OCI-LY7 (cell line): ENCODE data around the gene PIEZO1. TPM values are rescaled to one million over a fixed set of nuclear protein-coding genes. Genes with fewer than 3 reads are reported as not detected.

Experiments
- BruUV-seq: library from RNA; stranded (reverse); fragments of 400-500 nt; replicated peaks from 2 replicates; lab custom pipeline; 2021; lab: Mats Ljungman, UMichigan
- CTCF ChIA-PET: fragments of 300-600 bp; sonication (Branson Sonifier 250); formaldehyde crosslinking; loops from one replicate; lab custom pipeline; 2022; ENCODE audit warnings: antibody characterized with exemption; ENCODE audit not compliant: unreplicated experiment; lab: Charles Lee
- POLR2A ChIA-PET: fragments of 300-600 bp; sonication (Branson Sonifier 250); formaldehyde crosslinking; loops from one replicate; lab custom pipeline; 2022; ENCODE audit warnings: antibody characterized with exemption; lab: Charles Lee
- DNase-seq: peaks from one replicate; pipeline ENCODE4 v3.0.0-alpha.2; 2015; ENCODE audit warnings: low spot score
- H2AFZ ChIP-seq: fragments of 200-600 bp; sonication (generic), shearing (Covaris generic); 2 replicates; pipeline ENCODE4 v1.6.1; 2014; ENCODE audit warnings: mild to moderate bottlenecking, antibody characterized with exemption, low read length, moderate library complexity
- H3K27ac ChIP-seq: fragments of 200-600 bp; sonication (generic); 2 replicates; pipeline ENCODE4 v1.5.1; 2014; ENCODE audit warnings: mixed run types, low read depth, mild to moderate bottlenecking, moderate library complexity, low read length, inconsistent platforms; ENCODE audit not compliant: poor library complexity, severe bottlenecking
- H3K36me3 ChIP-seq: fragments of 200-600 bp; sonication (generic); 2 replicates; pipeline ENCODE4 v1.6.1; 2014; ENCODE audit warnings: mild to moderate bottlenecking, antibody characterized with exemption, low read length, moderate library complexity, mixed read lengths; ENCODE audit not compliant: insufficient read depth
- H3K4me1 ChIP-seq: fragments of 200-600 bp; sonication (generic); 2 replicates; pipeline ENCODE4 v1.5.1; 2014; ENCODE audit warnings: mild to moderate bottlenecking, low read length; ENCODE audit not compliant: insufficient read depth, poor library complexity, severe bottlenecking
- H3K4me2 ChIP-seq: fragments of 200-600 bp; sonication (generic); 2 replicates; pipeline ENCODE4 v1.6.1; 2014; ENCODE audit warnings: mild to moderate bottlenecking, low read length
- H3K4me3 ChIP-seq: fragments of 200-600 bp; sonication (generic); 2 replicates; pipeline ENCODE4 v1.5.1; 2014; ENCODE audit warnings: mild to moderate bottlenecking, low read depth, low read length; ENCODE audit not compliant: poor library complexity, severe bottlenecking
- H3K79me2 ChIP-seq: fragments of 200-600 bp; sonication (generic); 2 replicates; pipeline ENCODE4 v1.6.1; 2016; ENCODE audit warnings: low read depth, mild to moderate bottlenecking, low read length, moderate library complexity, mixed read lengths; ENCODE audit not compliant: insufficient read depth
- H3K9me2 ChIP-seq: fragments of 200-600 bp; sonication (generic); 2 replicates; pipeline ENCODE4 v1.6.1; 2016; ENCODE audit warnings: mild to moderate bottlenecking, low read length, mixed read lengths; ENCODE audit not compliant: insufficient read depth
- H3K9me3 ChIP-seq: fragments of 200-600 bp; sonication (generic); 2 replicates; pipeline ENCODE4 v1.6.1; 2014; ENCODE audit warnings: mild to moderate bottlenecking, mixed run types, low read length, mixed read lengths
- H4K20me1 ChIP-seq: fragments of 200-600 bp; sonication (generic); 2 replicates; pipeline ENCODE4 v1.6.1; 2014; ENCODE audit warnings: mild to moderate bottlenecking, antibody characterized with exemption, low read length, moderate library complexity, mixed read lengths; ENCODE audit not compliant: insufficient read depth
- EZH2phosphoT487 ChIP-seq: fragments of 200-600 bp; sonication (generic); IDR thresholded peaks from 2 replicates; pipeline ENCODE4 v1.6.1; 2018; ENCODE audit warnings: low read depth, borderline replicate concordance, mild to moderate bottlenecking, mixed run types, antibody characterized with exemption, low read length, moderate library complexity, mixed read lengths
- intact Hi-C: fragments of 100-400 bp; cut with micrococcal nuclease; formaldehyde crosslinking; loops from one replicate; pipeline ENCODE4 v1.10.0; 2022; ENCODE audit not compliant: unreplicated experiment
- total RNA-seq, 2 experiments: library from RNA; depleted of rRNA in 1 of 2; stranded (reverse); fragments of >200 nt in 1 of 2; shearing (Covaris generic) in 1 of 2; gene quantifications; 2 replicates each; pipeline ENCODE4 v1.2.3, GENCODE V29; 2014 to 2022
- TF ChIP-seq, protein P1 (sequence below): fragments of 200-600 bp; sonication (generic); conservative IDR thresholded peaks from 2 replicates; pipeline ENCODE4 v1.5.1; 2014; ENCODE audit warnings: mild to moderate bottlenecking, antibody characterized with exemption, low read length, moderate library complexity, mixed read lengths

Gene PIEZO1
- total RNA-seq, 2 experiments from 2014 or later: 144 to 154 TPM

- Histone ChIP-seq H3K9me3 (no peaks in the 10 kb centered on the region), H3K4me2 (peak overlapping the region; percentile 79), H3K4me1 (peaks cover 65% of the 10 kb centered on the region), H3K36me3 (no peaks in the 10 kb centered on the region; the same call in 1 of the 2 replicates), H3K27ac (peak overlapping the region; percentile 71), H2AFZ (no peak overlapping the region), H3K9me2 (no peaks in the 10 kb centered on the region), H4K20me1 (no peaks in the 10 kb centered on the region), H3K79me2 (peaks cover 26% of the 10 kb centered on the region; the same call in 1 of the 2 replicates), H3K4me3 (peak overlapping the region; percentile 89)
- no peak for TF ChIP-seq EZH2phosphoT487
- intact Hi-C loops: no loop called here
- CTCF ChIA-PET: interaction anchor here (0.6 kb wide), 2 partner anchors 9 to 81 kb away, joined by 3 to 4 read pairs; no protein-coding TSS in a partner anchor
- POLR2A ChIA-PET: no interaction called here
- no TSS peak for BruUV-seq
- peak; percentile 44 for DNase-seq
Observed at GRCh38 chr16:88705076-88705684, 79.8 kb downstream of the PIEZO1 start.

DNA sequence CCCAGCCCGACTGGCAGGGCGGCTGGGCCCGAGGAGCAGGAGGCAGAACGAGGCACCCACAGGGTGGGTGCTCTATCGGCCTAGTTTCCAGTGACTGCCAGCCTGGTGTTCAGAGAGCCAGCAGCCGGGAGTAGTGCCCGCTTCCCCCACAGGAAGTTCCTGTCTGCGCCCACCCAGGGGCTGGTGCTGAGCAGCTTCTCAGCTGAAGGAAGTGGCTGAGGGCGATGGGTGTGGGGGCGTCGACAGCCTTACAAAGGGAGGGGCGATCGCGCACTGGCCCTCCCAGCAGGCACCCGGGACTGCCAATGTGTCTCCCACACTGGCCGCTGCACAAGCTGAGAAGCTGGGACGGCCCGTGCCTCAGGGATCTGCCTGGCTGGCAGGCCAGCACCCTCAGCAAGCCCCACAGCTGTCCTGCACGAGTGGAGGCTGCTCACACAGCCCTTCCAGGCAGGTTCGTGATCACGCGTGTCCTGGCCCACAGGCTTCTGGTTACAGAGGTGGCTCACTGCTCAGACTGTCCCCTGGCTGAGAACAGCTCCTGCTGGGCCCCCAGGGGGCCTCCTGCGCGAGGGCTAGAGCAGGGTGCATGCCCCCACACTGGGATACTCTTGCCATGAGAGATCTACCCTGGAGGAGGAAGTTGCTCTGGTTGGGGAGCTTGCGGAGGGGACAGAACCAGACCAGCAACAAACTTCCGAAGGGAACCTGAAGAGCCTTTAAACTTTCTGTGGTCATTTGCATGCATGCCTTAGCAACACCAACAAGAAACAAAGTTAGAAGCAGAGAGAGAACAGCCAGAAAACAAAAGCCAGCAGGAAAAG lies 81.3 kb downstream of the PIEZO1 start:
- DNase-seq: peak; percentile 73
- H2AFZ ChIP-seq: no peak overlapping the region
- H3K27ac ChIP-seq: peak overlapping the region; percentile 71
- CTCF ChIA-PET: no interaction called here
- H3K79me2 ChIP-seq: peaks cover 26% of the 10 kb centered on the region; the same call in 1 of the 2 replicates
- no TSS peak for BruUV-seq
- H3K4me1 ChIP-seq: peaks cover 75% of the 10 kb centered on the region
- no peaks in the 10 kb centered on the region for H3K9me2 ChIP-seq
- intact Hi-C loops: loop anchor here (1.0 to 5.0 kb wide), 3 partner anchors 52 to 131 kb away; partner anchors contain the start of genes CYBA and ZC3H18
- H3K36me3 ChIP-seq: peaks cover 12% of the 10 kb centered on the region; the same call in 1 of the 2 replicates
- peak overlapping the region; percentile 89 for H3K4me3 ChIP-seq
- H3K4me2 ChIP-seq: peak overlapping the region; percentile 79
- H3K9me3 ChIP-seq: no peaks in the 10 kb centered on the region
- POLR2A ChIA-PET: no interaction called here
- H4K20me1 ChIP-seq: no peaks in the 10 kb centered on the region
- TF ChIP-seq EZH2phosphoT487: no peak
- TF ChIP-seq, protein P1, sequence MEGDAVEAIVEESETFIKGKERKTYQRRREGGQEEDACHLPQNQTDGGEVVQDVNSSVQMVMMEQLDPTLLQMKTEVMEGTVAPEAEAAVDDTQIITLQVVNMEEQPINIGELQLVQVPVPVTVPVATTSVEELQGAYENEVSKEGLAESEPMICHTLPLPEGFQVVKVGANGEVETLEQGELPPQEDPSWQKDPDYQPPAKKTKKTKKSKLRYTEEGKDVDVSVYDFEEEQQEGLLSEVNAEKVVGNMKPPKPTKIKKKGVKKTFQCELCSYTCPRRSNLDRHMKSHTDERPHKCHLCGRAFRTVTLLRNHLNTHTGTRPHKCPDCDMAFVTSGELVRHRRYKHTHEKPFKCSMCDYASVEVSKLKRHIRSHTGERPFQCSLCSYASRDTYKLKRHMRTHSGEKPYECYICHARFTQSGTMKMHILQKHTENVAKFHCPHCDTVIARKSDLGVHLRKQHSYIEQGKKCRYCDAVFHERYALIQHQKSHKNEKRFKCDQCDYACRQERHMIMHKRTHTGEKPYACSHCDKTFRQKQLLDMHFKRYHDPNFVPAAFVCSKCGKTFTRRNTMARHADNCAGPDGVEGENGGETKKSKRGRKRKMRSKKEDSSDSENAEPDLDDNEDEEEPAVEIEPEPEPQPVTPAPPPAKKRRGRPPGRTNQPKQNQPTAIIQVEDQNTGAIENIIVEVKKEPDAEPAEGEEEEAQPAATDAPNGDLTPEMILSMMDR: no peak
